Smooth muscle cell (in vitro differentiated cells): Measurements from ENCODE around the gene AQP12B. TPM values are rescaled to one million over a fixed set of nuclear protein-coding genes. Genes with fewer than 3 reads are reported as not detected.

ENCODE experiments used
- DNase-seq: peaks from one replicate; lab custom pipeline; 2025; ENCODE audit not compliant: unreplicated experiment; lab: John Stamatoyannopoulos, UW
- H2AFZ ChIP-seq: fragments of 200-600 bp; sonication (generic); 2 replicates; pipeline ENCODE4 v1.6.0; 2016; ENCODE audit warnings: antibody characterized with exemption, low read depth, mild to moderate bottlenecking
- H3F3A ChIP-seq: fragments of 200-600 bp; sonication (generic); 2 replicates; pipeline ENCODE4 v1.6.0; 2017; ENCODE audit warnings: antibody characterized with exemption, low read depth
- H3K27ac ChIP-seq: fragments of 200-600 bp; sonication (generic); 2 replicates; pipeline ENCODE4 v1.5.1; 2016; ENCODE audit warnings: low read depth, mild to moderate bottlenecking
- H3K27me3 ChIP-seq: fragments of 200-600 bp; sonication (generic); 2 replicates; pipeline ENCODE4 v1.6.1; 2016; ENCODE audit warnings: low read depth, mild to moderate bottlenecking
- H3K36me3 ChIP-seq: fragments of 200-600 bp; sonication (generic); 2 replicates; pipeline ENCODE4 v1.5.1; 2016; ENCODE audit warnings: low read depth
- H3K4me1 ChIP-seq: fragments of 200-600 bp; sonication (generic); 2 replicates; pipeline ENCODE4 v1.5.1; 2016; ENCODE audit warnings: low read depth
- H3K4me2 ChIP-seq: fragments of 200-600 bp; sonication (generic); 2 replicates; pipeline ENCODE4 v1.6.0; 2016; ENCODE audit warnings: mild to moderate bottlenecking
- H3K4me3 ChIP-seq: fragments of 200-600 bp; sonication (generic); 2 replicates; pipeline ENCODE4 v1.5.1; 2016; ENCODE audit warnings: mild to moderate bottlenecking
- H3K79me2 ChIP-seq: fragments of 200-600 bp; sonication (generic); 2 replicates; pipeline ENCODE4 v1.6.0; 2016; ENCODE audit warnings: low read depth, mild to moderate bottlenecking
- H3K9ac ChIP-seq: fragments of 200-600 bp; sonication (generic); 2 replicates; pipeline ENCODE4 v1.6.0; 2016; ENCODE audit warnings: low read depth
- H3K9me3 ChIP-seq: fragments of 200-600 bp; sonication (generic); replicated peaks from 2 replicates; pipeline ENCODE4 v1.5.1; 2016; ENCODE audit warnings: low read depth
- H4K20me1 ChIP-seq: fragments of 200-600 bp; sonication (generic); 2 replicates; pipeline ENCODE4 v1.6.0; 2016; ENCODE audit warnings: low read depth
- CTCF ChIP-seq: fragments of 200-600 bp; sonication (generic); IDR thresholded peaks from 2 replicates; pipeline ENCODE4 v1.5.1; 2017; ENCODE audit warnings: borderline replicate concordance, mild to moderate bottlenecking, antibody characterized with exemption; ENCODE audit not compliant: insufficient read depth, poor library complexity, severe bottlenecking
- WGBS: methylation state at CpG from one replicate; pipeline ENCODE4 v1.1.7; 2016; ENCODE audit warnings: low lambda C conversion rate; 5-methylcytosine and 5-hydroxymethylcytosine counted together
- polyA plus RNA-seq: library from polyadenylated mRNA; unstranded; fragments of >200 nt; fragmentation: Nextera tagmentation; extraction: Ambion mirVana; gene quantifications from 2 replicates; pipeline ENCODE4 v1.2.1, GENCODE V29; 2016
- total RNA-seq: library from RNA; depleted of rRNA; stranded (reverse); fragments of >200 nt; gene quantifications from 2 replicates; pipeline ENCODE4 v1.2.3, GENCODE V29; 2014

Gene AQP12B
- total and polyA plus RNA-seq, 2 experiments from 2014 or later: not detected

GRCh38 chr2:240712121-240712520 is 29.4 kb upstream of the AQP12B start:
- no peaks in the 10 kb centered on the region for H3K36me3 ChIP-seq
- H3K27me3 ChIP-seq: no peaks in the 10 kb centered on the region
- no peak overlapping the region for H3K9ac ChIP-seq
- H3K4me1 ChIP-seq: no peaks in the 10 kb centered on the region
- no peaks in the 10 kb centered on the region for H3F3A ChIP-seq
- no peak overlapping the region for H3K4me3 ChIP-seq
- H3K4me2 ChIP-seq: no peak overlapping the region
- no peak for DNase-seq
- no peaks in the 10 kb centered on the region for H3K9me3 ChIP-seq
- TF ChIP-seq CTCF: no peak
- no peaks in the 10 kb centered on the region for H4K20me1 ChIP-seq
- no peak overlapping the region for H2AFZ ChIP-seq
- 90% methylated on average over 9 of the region's 9 CpGs for WGBS
- no peaks in the 10 kb centered on the region for H3K79me2 ChIP-seq
- H3K27ac ChIP-seq: no peak overlapping the region

- Histone ChIP-seq H3K4me3 (no peak overlapping the region), H3K4me1 (no peaks in the 10 kb centered on the region), H3K36me3 (no peaks in the 10 kb centered on the region), H3K4me2 (no peak overlapping the region), H3K9me3 (no peaks in the 10 kb centered on the region), H3K79me2 (no peaks in the 10 kb centered on the region), H3K27ac (no peak overlapping the region), H3F3A (no peaks in the 10 kb centered on the region), H2AFZ (no peak overlapping the region), H3K9ac (no peak overlapping the region), H3K27me3 (no peaks in the 10 kb centered on the region), H4K20me1 (no peaks in the 10 kb centered on the region)
- DNase-seq: no peak
- WGBS: 85% methylated on average over 5 of the region's 5 CpGs
- no peak for TF ChIP-seq CTCF
Measured at GRCh38 chr2:240711701-240712100, 29.0 kb upstream of the AQP12B start.

- no peaks in the 10 kb centered on the region for H3K27me3 ChIP-seq
- H3K79me2 ChIP-seq: no peaks in the 10 kb centered on the region
- H4K20me1 ChIP-seq: no peaks in the 10 kb centered on the region
- H3K4me3 ChIP-seq: no peak overlapping the region
- H3F3A ChIP-seq: no peaks in the 10 kb centered on the region
- H3K36me3 ChIP-seq: no peaks in the 10 kb centered on the region
- no peaks in the 10 kb centered on the region for H3K4me1 ChIP-seq
- no peaks in the 10 kb centered on the region for H3K9me3 ChIP-seq
- H3K4me2 ChIP-seq: no peak overlapping the region
- 91% methylated on average over 9 of the region's 9 CpGs for WGBS
- DNase-seq: no peak
- no peak for TF ChIP-seq CTCF
- no peak overlapping the region for H3K27ac ChIP-seq
- H2AFZ ChIP-seq: no peak overlapping the region
- H3K9ac ChIP-seq: no peak overlapping the region
Measured at GRCh38 chr2:240711296-240711695, 28.6 kb upstream of the AQP12B start.

GRCh38 chr2:240708457-240708856 is 25.8 kb upstream of the AQP12B start:
- H3K4me3 ChIP-seq: no peak overlapping the region
- TF ChIP-seq CTCF: no peak
- no peaks in the 10 kb centered on the region for H3K36me3 ChIP-seq
- H3K9me3 ChIP-seq: no peaks in the 10 kb centered on the region
- H4K20me1 ChIP-seq: no peaks in the 10 kb centered on the region
- no peaks in the 10 kb centered on the region for H3K79me2 ChIP-seq
- no peak overlapping the region for H2AFZ ChIP-seq
- DNase-seq: no peak
- 79% methylated on average over 7 of the region's 7 CpGs for WGBS
- peaks cover 8% of the 10 kb centered on the region for H3K27me3 ChIP-seq
- H3K9ac ChIP-seq: no peak overlapping the region
- H3K27ac ChIP-seq: no peak overlapping the region
- H3F3A ChIP-seq: no peaks in the 10 kb centered on the region
- H3K4me1 ChIP-seq: no peaks in the 10 kb centered on the region
- no peak overlapping the region for H3K4me2 ChIP-seq
